Measurements from ENCODE around the gene FABP6. TPM values are rescaled to one million over a fixed set of nuclear protein-coding genes. Genes with fewer than 3 reads are reported as not detected.

FABP6 gene
- total RNA-seq, 1 experiment from 2014 or later: 2.9 TPM

Other genes with a start within 250 kb of the FABP6 start
- gene TTC1, start 220.4 kb upstream of the FABP6 start, total RNA-seq (2021): 46.4 to 48.3 TPM (median 47.4 TPM) in 3 replicates
- gene PWWP2A, start 110.1 kb upstream of the FABP6 start, total RNA-seq (2021): 61.1 to 63.8 TPM (median 62.4 TPM) in 3 replicates
- gene CCNJL, start 83.1 kb downstream of the FABP6 start, total RNA-seq (2021): 27.9 to 31.3 TPM (median 28.6 TPM) in 3 replicates
- gene C1QTNF2, start 141.1 kb downstream of the FABP6 start, total RNA-seq (2021): 0.25 to 0.52 TPM (median 0.44 TPM) in 3 replicates
- 5.4 to 7.2 TPM (median 6.3 TPM) in 3 replicates for gene FAM200C, start 170.5 kb downstream of the FABP6 start, total RNA-seq (2021)
- gene SLU7, start 189.6 kb downstream of the FABP6 start, total RNA-seq (2021): 28.7 to 33.3 TPM (median 32.5 TPM) in 3 replicates
- gene PTTG1, start 192.3 kb downstream of the FABP6 start, total RNA-seq (2021): 239 to 273 TPM (median 270 TPM) in 3 replicates